Prostate gland (tissue), 2 donors: Measurements from ENCODE around the gene CAMK2D. TPM values are rescaled to one million over a fixed set of nuclear protein-coding genes. Genes with fewer than 3 reads are reported as not detected.

Source experiments
- DNase-seq: peaks from one replicate; pipeline ENCODE4 v3.0.0-alpha.2; 2019; ENCODE audit warnings: low spot score
- H3K27ac ChIP-seq, 2 donors: fragments of 200-600 bp; sonication (generic); 2 replicates each; pipeline ENCODE4 v1.5.1; 2017 to 2019
- H3K27me3 ChIP-seq: fragments of 200-600 bp; sonication (generic); replicated peaks from 2 replicates; pipeline ENCODE4 v1.5.1; 2019; ENCODE audit not compliant: insufficient read depth
- H3K36me3 ChIP-seq, 2 donors: fragments of 200-600 bp; sonication (generic); 1 replicate in 1 of 2; 2 replicates in 1 of 2; pipeline versions ENCODE4 v1.5.1 to v1.8.1; 2017 to 2019
- H3K4me1 ChIP-seq: fragments of 200-600 bp; sonication (generic); replicated peaks from 2 replicates; pipeline ENCODE4 v1.5.1; 2019
- H3K4me3 ChIP-seq, 2 donors: fragments of 200-600 bp; sonication (generic); 2 replicates each; pipeline ENCODE4 v1.5.1; 2017 to 2019
- H3K9me3 ChIP-seq: fragments of 200-600 bp; sonication (generic); 2 replicates; pipeline ENCODE4 v1.5.1; 2017
- CTCF ChIP-seq, 4 experiments: fragments of 200-600 bp in 2 of 4; fragments of 450-650 bp in 2 of 4; sonication (generic) in 2 of 4; IDR thresholded peaks; 1 replicate in 3 of 4; 2 replicates in 1 of 4; pipeline ENCODE4 v1.5.1; 2016 to 2019; ENCODE audit warnings: antibody characterized with exemption in 4 of 4, mild to moderate bottlenecking in 2 of 4, moderate library complexity in 2 of 4
- POLR2A ChIP-seq: fragments of 450-650 bp; IDR thresholded peaks from one replicate; pipeline ENCODE4 v1.6.1; 2016; ENCODE audit warnings: antibody characterized with exemption, mild to moderate bottlenecking
- POLR2AphosphoS5 ChIP-seq: sonication (generic); formaldehyde crosslinking; IDR thresholded peaks from one replicate; pipeline ENCODE4 v1.6.1; 2017; ENCODE audit warnings: antibody characterized with exemption
- WGBS: methylation state at CpG from one replicate; pipeline ENCODE4 v1.1.5; 2018; 5-methylcytosine and 5-hydroxymethylcytosine counted together
- intact Hi-C: fragments of 100-400 bp; cut with DNase I; formaldehyde crosslinking; loops from one replicate; pipeline ENCODE4 v1.14.2; 2022
- total RNA-seq, 2 donors: library from RNA; depleted of rRNA; stranded (reverse); fragments of >200 nt; gene quantifications; one replicate each; pipeline ENCODE4 v1.1.0, GENCODE V29; 2016

The CAMK2D gene
- total RNA-seq, 2 donors from 2014 or later = 48.7 to 88.8 TPM

- intact Hi-C loops = loop anchor here (5.0 kb wide), 1 partner anchor 599 kb away; no protein-coding TSS in a partner anchor
- no peak overlapping the region for H3K4me3 ChIP-seq
- WGBS = 82% methylated on average over 2 of the region's 2 CpGs
- no peaks in the 10 kb centered on the region for H3K36me3 ChIP-seq
- H3K27ac ChIP-seq = no peak overlapping the region
- H3K27me3 ChIP-seq = no peaks in the 10 kb centered on the region
- no peaks in the 10 kb centered on the region for H3K9me3 ChIP-seq
- DNase-seq = no peak
- TF ChIP-seq CTCF (IDR thresholded peaks at IDR 0.05) (no peak), POLR2AphosphoS5 (no peak), POLR2A (no peak)
- no peaks in the 10 kb centered on the region for H3K4me1 ChIP-seq
Measured at GRCh38 chr4:113783289-113783688, 21.8 kb upstream of the CAMK2D start.

GRCh38 chr4:113781439-113782040 lies 20.0 kb upstream of the CAMK2D start:
- no peak for DNase-seq
- 10% methylated on average over 2 of the region's 2 CpGs for WGBS
- Histone ChIP-seq H3K9me3 (no peaks in the 10 kb centered on the region), H3K4me1 (no peaks in the 10 kb centered on the region), H3K4me3 (no peak overlapping the region), H3K36me3 (no peaks in the 10 kb centered on the region), H3K27ac (no peak overlapping the region), H3K27me3 (no peaks in the 10 kb centered on the region)
- intact Hi-C loops = loop anchor here (5.0 kb wide), 1 partner anchor 601 kb away; no protein-coding TSS in a partner anchor
- TF ChIP-seq CTCF (IDR thresholded peaks at IDR 0.05) (peak; percentile 18 to 67 (median 46)), POLR2A (no peak)

GRCh38 chr4:113776679-113777078 lies 15.1 kb upstream of the CAMK2D start:
- Histone ChIP-seq H3K27ac (no peak overlapping the region), H3K4me3 (no peak overlapping the region), H3K27me3 (no peaks in the 10 kb centered on the region), H3K36me3 (no peaks in the 10 kb centered on the region), H3K9me3 (no peaks in the 10 kb centered on the region), H3K4me1 (no peaks in the 10 kb centered on the region)
- DNase-seq = no peak
- intact Hi-C loops = loop anchor here (10.0 kb wide), 1 partner anchor 878 kb away; no protein-coding TSS in a partner anchor
- no peak for TF ChIP-seq POLR2A
- TF ChIP-seq POLR2AphosphoS5 = no peak
- TF ChIP-seq CTCF (IDR thresholded peaks at IDR 0.05) = no peak
- WGBS = 92% methylated on average over 11 of the region's 11 CpGs

GRCh38 chr4:113776016-113776415 lies 14.5 kb upstream of the CAMK2D start:
- 82% methylated on average over 4 of the region's 4 CpGs for WGBS
- no peak for TF ChIP-seq CTCF (IDR thresholded peaks at IDR 0.05)
- no peak for TF ChIP-seq POLR2A
- no peak for TF ChIP-seq POLR2AphosphoS5
- H3K27ac ChIP-seq = no peak overlapping the region
- no peak overlapping the region for H3K4me3 ChIP-seq
- DNase-seq = no peak
- H3K9me3 ChIP-seq = no peaks in the 10 kb centered on the region
- H3K36me3 ChIP-seq = no peaks in the 10 kb centered on the region
- intact Hi-C loops = loop anchor here (10.0 kb wide), 1 partner anchor 879 kb away; no protein-coding TSS in a partner anchor
- H3K27me3 ChIP-seq = no peaks in the 10 kb centered on the region
- no peaks in the 10 kb centered on the region for H3K4me1 ChIP-seq

- WGBS = 78% methylated on average over 3 of the region's 3 CpGs
- Histone ChIP-seq H3K36me3 (no peaks in the 10 kb centered on the region), H3K9me3 (no peaks in the 10 kb centered on the region), H3K27ac (no peak overlapping the region), H3K27me3 (no peaks in the 10 kb centered on the region), H3K4me1 (no peaks in the 10 kb centered on the region), H3K4me3 (no peak overlapping the region)
- no peak for DNase-seq
- TF ChIP-seq CTCF (IDR thresholded peaks at IDR 0.05) (no peak), POLR2A (no peak), POLR2AphosphoS5 (no peak)
- intact Hi-C loops = loop anchor here (10.0 kb wide), 1 partner anchor 881 kb away; no protein-coding TSS in a partner anchor
Measured at GRCh38 chr4:113773756-113774155, 12.2 kb upstream of the CAMK2D start.
